ENCODE measurements around the gene BRINP1.

GRCh38 chr9:119159386-119159785 is 209.8 kb downstream of the BRINP1 start:
- TF ChIP-seq POLR2A (IDR thresholded peaks at IDR 0.05), result no peak
- TF ChIP-seq CTCF (IDR thresholded peaks at IDR 0.05), result no peak

Data from right lobe of liver (tissue), 4 donors.